Activated T-helper 2 cell treated with anti-CD3 and anti-CD28 coated beads, Interferon-gamma antibody, Interleukin-2, Interleukin-4, amounts not matched to agents 10 μg/mL and 5 μg/mL and 100 μg/mL, durations not matched to agents 14 hours and 24 hours and 36 hours (primary cell): ENCODE measurements around the gene PPEF2. TPM values are rescaled to one million over a fixed set of nuclear protein-coding genes. Genes with fewer than 3 reads are reported as not detected.
"Not testable (repeated sequence)": the region's sequence is repeated elsewhere in the genome, so short reads cannot be mapped to it uniquely, and the experiment has no call there.

Source experiments
- DNase-seq: peaks from one replicate; pipeline ENCODE4 v3.0.0; 2021; ENCODE audit warnings: low spot score
- H3K27ac Mint-ChIP-seq: one replicate; pipeline ENCODE4 v1.8.0; 2021; ENCODE audit warnings: mixed read lengths
- H3K27me3 Mint-ChIP-seq: one replicate; pipeline ENCODE4 v1.8.0; 2021; ENCODE audit warnings: low read depth, mixed read lengths
- H3K36me3 Mint-ChIP-seq: one replicate; pipeline ENCODE4 v1.8.0; 2021; ENCODE audit warnings: low read depth, mixed read lengths
- H3K4me1 Mint-ChIP-seq: one replicate; pipeline ENCODE4 v1.8.0; 2021; ENCODE audit warnings: low read depth, mixed read lengths
- H3K4me3 Mint-ChIP-seq: one replicate; pipeline ENCODE4 v1.8.0; 2021; ENCODE audit warnings: low read depth, mild to moderate bottlenecking, moderate library complexity, mixed read lengths
- H3K9me3 Mint-ChIP-seq: one replicate; pipeline ENCODE4 v1.8.0; 2021; ENCODE audit warnings: mixed read lengths
- intact Hi-C: fragments of 100-400 bp; cut with micrococcal nuclease; formaldehyde crosslinking; loops from one replicate; pipeline ENCODE4 v1.15.1; 2023
- total RNA-seq: library from RNA; stranded (reverse); gene quantifications from 2 replicates; pipeline ENCODE4 v1.2.3, GENCODE V29; 2022

Gene PPEF2
- total RNA-seq, 1 donor from 2014 or later, result not detected

DNA sequence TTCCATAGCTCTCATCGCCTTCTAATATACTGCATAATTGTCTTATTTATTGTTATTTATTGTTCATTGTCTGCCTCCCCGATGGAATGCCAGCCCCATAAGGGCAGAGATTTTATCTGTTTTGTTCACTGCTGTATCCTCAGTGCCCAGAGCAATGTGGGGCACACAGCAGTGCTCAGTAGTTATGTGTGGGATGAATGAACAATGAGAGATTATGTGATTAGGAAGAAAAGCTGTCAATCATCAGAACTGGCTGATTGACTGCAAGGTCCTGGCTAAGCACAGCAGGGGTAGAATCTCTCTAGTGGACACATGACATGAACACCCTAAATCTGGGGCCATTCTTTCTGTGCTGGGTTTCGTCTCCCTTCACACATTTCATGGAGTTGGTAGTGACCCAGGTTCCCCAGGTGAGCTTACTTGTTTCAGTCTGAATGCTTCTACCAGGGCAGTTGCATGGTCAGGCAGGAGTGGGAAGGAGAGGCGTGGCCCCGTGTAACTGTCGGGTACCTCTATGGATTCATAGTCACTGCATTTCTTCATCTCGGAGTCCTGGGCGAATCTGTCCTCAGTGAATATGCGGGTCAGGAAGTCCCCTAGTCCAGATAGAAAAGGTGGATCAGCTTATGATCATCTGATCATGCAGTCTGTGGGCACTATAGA, 12.6 kb downstream of the PPEF2 start:
- H3K27ac Mint-ChIP-seq, result no peak overlapping the region
- no peaks in the 10 kb centered on the region for H3K9me3 Mint-ChIP-seq
- no peaks in the 10 kb centered on the region for H3K36me3 Mint-ChIP-seq
- DNase-seq, result no peak
- peaks cover 10% of the 10 kb centered on the region for H3K27me3 Mint-ChIP-seq
- H3K4me1 Mint-ChIP-seq, result no peaks in the 10 kb centered on the region
- no peak overlapping the region for H3K4me3 Mint-ChIP-seq
- intact Hi-C loops, result no loop called here

- Mint-ChIP-seq H3K27me3 (peaks cover 10% of the 10 kb centered on the region), H3K4me1 (peaks cover 2% of the 10 kb centered on the region), H3K9me3 (no peaks in the 10 kb centered on the region), H3K4me3 (no peak overlapping the region), H3K36me3 (no peaks in the 10 kb centered on the region), H3K27ac (no peak overlapping the region)
- intact Hi-C loops, result no loop called here
- DNase-seq, result no peak
Measured at GRCh38 chr4:75886104-75886503, 16.1 kb downstream of the PPEF2 start.

DNA sequence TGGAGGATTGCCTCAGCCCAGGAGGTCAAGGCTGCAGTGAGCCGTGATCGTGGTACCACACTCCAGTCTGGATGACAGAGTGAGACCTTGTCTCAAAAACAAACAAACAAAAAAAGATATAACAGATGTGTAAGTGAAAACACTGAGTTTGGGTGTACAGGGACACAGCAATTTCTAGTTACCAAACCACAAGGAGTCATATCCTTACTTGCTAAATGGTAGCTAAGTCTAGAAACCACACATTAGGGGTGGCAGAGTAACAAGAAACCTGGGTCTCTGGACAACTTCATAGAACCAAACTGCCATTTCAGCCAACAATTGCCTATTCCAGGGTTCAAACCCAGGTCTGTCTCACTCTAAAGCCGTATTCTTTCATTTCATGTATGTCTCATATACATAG, 20.8 kb downstream of the PPEF2 start:
- Mint-ChIP-seq H3K4me1 (peaks cover 2% of the 10 kb centered on the region), H3K36me3 (no peaks in the 10 kb centered on the region), H3K9me3 (no peaks in the 10 kb centered on the region), H3K4me3 (no peak overlapping the region), H3K27ac (no peak overlapping the region), H3K27me3 (peaks cover 2% of the 10 kb centered on the region)
- no peak for DNase-seq
- intact Hi-C loops, result no loop called here

DNA sequence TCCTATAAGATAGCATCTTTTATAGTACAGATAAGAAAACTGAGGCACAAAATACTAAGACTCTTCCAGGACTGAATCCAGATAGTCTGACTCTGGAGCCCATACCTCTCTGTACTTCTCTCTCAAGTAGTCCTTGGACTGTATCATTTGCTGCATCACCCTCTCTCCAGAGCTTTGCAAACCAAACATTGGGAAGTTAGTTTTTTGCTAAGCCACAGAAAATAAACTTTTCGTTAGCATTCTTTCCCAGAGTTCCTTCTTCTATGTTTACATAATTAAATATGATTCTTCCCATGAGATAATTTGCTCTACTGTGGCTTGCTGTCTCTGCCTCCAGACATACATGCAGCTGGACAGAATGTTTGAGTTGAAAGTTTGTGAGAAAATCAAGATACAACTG, 22.0 kb downstream of the PPEF2 start:
- no peak for DNase-seq
- H3K27me3 Mint-ChIP-seq, result peaks cover 2% of the 10 kb centered on the region
- no peaks in the 10 kb centered on the region for H3K36me3 Mint-ChIP-seq
- no peaks in the 10 kb centered on the region for H3K9me3 Mint-ChIP-seq
- no peak overlapping the region for H3K4me3 Mint-ChIP-seq
- H3K27ac Mint-ChIP-seq, result no peak overlapping the region
- H3K4me1 Mint-ChIP-seq, result peaks cover 2% of the 10 kb centered on the region
- intact Hi-C loops, result no loop called here

DNA sequence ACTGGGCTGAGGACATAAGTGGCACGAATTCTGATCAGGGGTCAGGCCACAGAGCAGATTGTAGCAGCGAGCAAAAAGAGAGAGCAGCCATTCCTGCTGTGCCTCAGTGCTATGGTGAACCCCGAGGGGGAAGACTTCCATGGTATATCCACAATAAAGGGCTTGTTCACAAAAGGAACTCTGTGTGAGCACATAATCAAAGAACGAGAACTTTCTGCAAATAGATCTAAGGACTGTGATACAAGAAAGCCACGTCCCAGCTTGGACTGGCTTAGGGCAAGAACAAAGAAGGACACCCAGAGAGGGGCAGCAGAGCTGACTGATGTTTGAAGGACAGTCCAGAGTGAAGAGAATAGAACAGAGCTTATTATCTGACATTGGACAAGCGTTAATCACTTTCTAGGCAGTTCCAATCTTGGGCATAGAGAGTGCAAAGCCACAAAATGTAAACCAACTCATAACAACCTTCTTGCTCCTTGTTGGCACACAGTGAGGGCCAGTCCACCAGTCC, 24.0 kb downstream of the PPEF2 start:
- intact Hi-C loops, result no loop called here
- DNase-seq, result no peak
- Mint-ChIP-seq H3K27ac (no peak overlapping the region), H3K36me3 (no peaks in the 10 kb centered on the region), H3K27me3 (peaks cover 2% of the 10 kb centered on the region), H3K4me1 (peaks cover 2% of the 10 kb centered on the region), H3K4me3 (no peak overlapping the region), H3K9me3 (no peaks in the 10 kb centered on the region)

DNA sequence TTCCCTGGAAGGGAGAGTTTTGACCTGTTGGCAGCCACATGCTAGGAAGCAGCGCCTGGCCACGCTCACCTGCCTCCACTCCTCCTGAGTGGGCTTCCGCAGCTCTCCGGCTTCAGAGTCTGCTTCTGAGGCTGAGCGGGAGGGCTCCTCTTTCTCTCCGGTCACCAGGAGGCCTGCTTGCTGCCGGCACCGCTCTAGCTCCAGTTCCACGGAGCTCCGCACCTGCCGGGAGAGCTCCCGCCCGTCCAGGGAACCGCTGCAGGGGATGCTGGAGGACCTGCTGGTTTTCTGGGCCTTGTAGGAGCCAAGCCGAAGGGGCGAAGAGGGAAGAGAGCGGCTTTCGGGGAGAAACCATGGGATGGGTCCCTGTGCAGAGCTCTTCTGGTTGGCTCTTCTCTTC, 26.0 kb downstream of the PPEF2 start:
- Mint-ChIP-seq H3K4me1 (no peaks in the 10 kb centered on the region), H3K27ac (no peak overlapping the region), H3K9me3 (no peaks in the 10 kb centered on the region), H3K36me3 (no peaks in the 10 kb centered on the region), H3K27me3 (peaks cover 4% of the 10 kb centered on the region), H3K4me3 (no peak overlapping the region)
- intact Hi-C loops, result no loop called here
- no peak for DNase-seq

DNA sequence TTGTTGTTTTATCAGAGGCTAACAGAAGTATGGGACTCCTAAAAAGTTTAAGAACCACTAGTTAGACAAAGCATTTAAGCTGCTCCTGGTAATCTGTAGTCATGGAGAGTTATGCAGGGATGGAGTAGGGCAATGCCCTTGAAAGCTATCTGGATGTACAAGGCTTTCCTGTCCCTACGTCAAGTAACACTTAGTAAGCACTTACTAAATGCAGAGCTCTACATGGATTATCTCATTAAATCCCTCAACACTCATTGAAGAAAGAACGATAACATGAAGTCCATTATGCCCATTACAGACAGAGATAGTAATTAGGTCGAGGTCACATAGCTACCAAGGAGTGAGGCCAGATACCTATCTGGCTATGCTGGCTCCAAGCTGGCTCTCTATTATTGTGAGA, 33.2 kb downstream of the PPEF2 start:
- Mint-ChIP-seq H3K27me3 (peaks cover 6% of the 10 kb centered on the region), H3K9me3 (no peaks in the 10 kb centered on the region), H3K36me3 (no peaks in the 10 kb centered on the region), H3K4me3 (no peak overlapping the region), H3K27ac (no peak overlapping the region), H3K4me1 (no peaks in the 10 kb centered on the region)
- intact Hi-C loops, result no loop called here
- DNase-seq, result no peak

- Mint-ChIP-seq H3K27ac (no peak overlapping the region), H3K27me3 (peaks cover 6% of the 10 kb centered on the region), H3K4me3 (no peak overlapping the region), H3K9me3 (no peaks in the 10 kb centered on the region), H3K36me3 (no peaks in the 10 kb centered on the region), H3K4me1 (no peaks in the 10 kb centered on the region)
- intact Hi-C loops, result no loop called here
- DNase-seq, result no peak
Measured at GRCh38 chr4:75867130-75867529, 35.1 kb downstream of the PPEF2 start.

GRCh38 chr4:75860606-75861005, 41.6 kb downstream of the PPEF2 start:
- Mint-ChIP-seq H3K27me3 (peaks cover 3% of the 10 kb centered on the region), H3K27ac (no peak overlapping the region), H3K36me3 (no peaks in the 10 kb centered on the region), H3K4me3 (no peak overlapping the region), H3K4me1 (no peaks in the 10 kb centered on the region), H3K9me3 (no peaks in the 10 kb centered on the region)
- intact Hi-C loops, result no loop called here
- no peak for DNase-seq

- no peaks in the 10 kb centered on the region for H3K9me3 Mint-ChIP-seq
- intact Hi-C loops, result no loop called here
- H3K27ac Mint-ChIP-seq, result no peak overlapping the region
- H3K4me3 Mint-ChIP-seq, result no peak overlapping the region
- no peak for DNase-seq
- H3K4me1 Mint-ChIP-seq, result no peaks in the 10 kb centered on the region
- H3K36me3 Mint-ChIP-seq, result no peaks in the 10 kb centered on the region
- H3K27me3 Mint-ChIP-seq, result peaks cover 5% of the 10 kb centered on the region
Measured at GRCh38 chr4:75858721-75859120, 43.5 kb downstream of the PPEF2 start.

DNA sequence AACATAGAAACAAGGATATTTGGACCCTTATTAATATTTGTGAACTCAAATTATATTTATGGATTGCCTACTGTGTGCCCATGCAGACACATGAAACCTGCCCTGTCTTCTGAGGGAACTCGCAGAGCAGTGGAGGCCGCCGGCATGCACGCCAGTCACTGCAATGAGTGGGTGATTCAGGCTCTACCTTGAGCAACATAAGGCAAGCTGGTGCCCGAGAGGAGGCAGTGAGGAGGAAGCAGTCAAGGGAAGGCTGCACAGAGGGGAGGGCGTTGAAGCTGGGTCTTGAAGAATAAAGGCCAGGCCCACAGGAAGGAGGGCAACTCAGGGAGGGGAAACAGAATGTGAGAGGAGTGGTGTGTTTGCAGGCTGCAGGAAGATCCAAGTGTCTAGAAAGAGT, 52.8 kb downstream of the PPEF2 start:
- Mint-ChIP-seq H3K4me3 (no peak overlapping the region), H3K4me1 (peaks cover 10% of the 10 kb centered on the region), H3K27me3 (peaks cover 4% of the 10 kb centered on the region), H3K27ac (no peak overlapping the region), H3K9me3 (no peaks in the 10 kb centered on the region), H3K36me3 (no peaks in the 10 kb centered on the region)
- DNase-seq, result no peak
- intact Hi-C loops, result loop anchor here (2.0 to 5.0 kb wide), 2 partner anchors 125 to 977 kb away; partner anchors contain the start of gene USO1

- no peaks in the 10 kb centered on the region for H3K36me3 Mint-ChIP-seq
- H3K27ac Mint-ChIP-seq, result no peak overlapping the region
- no peak overlapping the region for H3K4me3 Mint-ChIP-seq
- no peaks in the 10 kb centered on the region for H3K9me3 Mint-ChIP-seq
- intact Hi-C loops, result loop anchor here (2.0 to 5.0 kb wide), 2 partner anchors 124 to 977 kb away; partner anchors contain the start of gene USO1
- no peak for DNase-seq
- peaks cover 10% of the 10 kb centered on the region for H3K4me1 Mint-ChIP-seq
- H3K27me3 Mint-ChIP-seq, result peaks cover under 1% of the 10 kb centered on the region
Measured at GRCh38 chr4:75848891-75849290, 53.4 kb downstream of the PPEF2 start.

DNA sequence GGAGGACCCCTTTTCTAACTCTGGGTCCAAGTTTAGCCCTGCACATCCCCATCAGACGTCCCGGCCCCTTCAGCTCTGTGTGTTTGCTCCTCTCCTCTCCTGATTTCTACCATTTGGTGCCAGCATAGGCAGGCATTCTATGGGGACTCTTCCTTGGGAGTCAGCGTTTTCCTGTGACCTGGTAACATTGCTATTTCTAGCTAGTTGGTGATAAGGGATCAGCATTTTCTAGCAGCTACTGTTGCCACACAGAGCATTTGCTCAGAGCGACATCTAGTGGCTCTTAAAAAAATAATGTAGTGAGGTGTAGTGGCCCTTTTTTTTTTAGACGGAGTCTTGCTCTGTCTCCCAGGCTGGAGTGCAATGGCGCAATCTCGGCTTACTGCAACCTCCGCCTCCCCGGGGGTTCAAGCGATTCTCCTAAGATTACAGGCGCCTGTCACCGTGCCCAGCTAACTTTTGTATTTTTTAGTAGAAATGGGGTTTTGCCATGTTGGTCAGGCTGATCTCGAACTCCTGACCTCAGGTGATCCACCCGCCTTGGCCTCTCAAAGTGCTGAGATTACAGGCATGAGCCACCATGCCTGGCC, 54.0 kb downstream of the PPEF2 start:
- DNase-seq, result peak; percentile 17
- H3K27me3 Mint-ChIP-seq, H3K4me3 Mint-ChIP-seq, H3K27ac Mint-ChIP-seq, H3K36me3 Mint-ChIP-seq, H3K9me3 Mint-ChIP-seq: not testable (repeated sequence)
- intact Hi-C loops, result loop anchor here (2.0 to 5.0 kb wide), 2 partner anchors 123 to 976 kb away; partner anchors contain the start of gene USO1
- H3K4me1 Mint-ChIP-seq, result peaks cover 10% of the 10 kb centered on the region
